Endothelial cell of umbilical vein (primary cell): ENCODE data around the gene TCF7L2. TPM values are rescaled to one million over a fixed set of nuclear protein-coding genes. Genes with fewer than 3 reads are reported as not detected.

Source experiments
- BruUV-seq: library from RNA; stranded (reverse); fragments of 400-500 nt; replicated peaks from 2 replicates; lab custom pipeline; 2021; lab: Mats Ljungman, UMichigan
- CTCF ChIA-PET: fragments of 300-600, 350-600 bp; sonication (Branson Sonifier 250); formaldehyde crosslinking; loops from one replicate; lab custom pipeline; 2021; ENCODE audit warnings: antibody characterized with exemption, inconsistent platforms; lab: Charles Lee
- POLR2A ChIA-PET: fragments of 300-600, 350-600 bp; sonication (Branson Sonifier 250); formaldehyde crosslinking; loops from one replicate; lab custom pipeline; 2021; ENCODE audit warnings: antibody characterized with exemption, inconsistent platforms; lab: Charles Lee
- DNase-seq: peaks from one replicate; pipeline ENCODE4 v3.0.0-alpha.2; 2011; ENCODE audit warnings: low read depth, low spot score
- FAIRE-seq: peaks from 2 replicates; lab custom pipeline; 2011; peaks lifted over from hg19 to GRCh38; lab: Jason Lieb, UNC
- H2AFZ ChIP-seq: 2 replicates; pipeline ENCODE4 v1.6.0; 2012; ENCODE audit warnings: low read depth, low read length, control low read depth, inconsistent platforms
- H3K27ac ChIP-seq: 2 replicates; pipeline ENCODE4 v1.5.1; 2011; ENCODE audit warnings: low read depth, mild to moderate bottlenecking, control low read depth, low read length, moderate library complexity; ENCODE audit not compliant: insufficient read depth
- H3K27me3 ChIP-seq, 2 experiments: 2 replicates each; pipeline versions ENCODE4 v1.6.0 to v1.6.1; 2011; ENCODE audit warnings: low read length in 2 of 2, mixed read lengths in 1 of 2; ENCODE audit not compliant: control insufficient read depth in 2 of 2, insufficient read depth in 2 of 2
- H3K36me3 ChIP-seq, 2 experiments: 2 replicates in 1 of 2; 3 replicates in 1 of 2; pipeline ENCODE4 v1.5.1; 2011; ENCODE audit warnings: low read length in 2 of 2, mild to moderate bottlenecking in 1 of 2, moderate library complexity in 1 of 2; ENCODE audit not compliant: control insufficient read depth in 2 of 2, insufficient read depth in 2 of 2; ENCODE audit errors: extremely low read depth in 1 of 2
- H3K4me1 ChIP-seq: 3 replicates; pipeline ENCODE4 v1.5.1; 2011; ENCODE audit warnings: mild to moderate bottlenecking, low read length; ENCODE audit not compliant: control insufficient read depth, insufficient read depth; ENCODE audit errors: extremely low read depth
- H3K4me2 ChIP-seq: 2 replicates; pipeline ENCODE4 v1.6.1; 2011; ENCODE audit warnings: low read length, control low read depth, mixed read lengths; ENCODE audit not compliant: insufficient read depth
- H3K4me3 ChIP-seq, 3 experiments: fragments of 200-600 bp in 1 of 3; sonication (generic), shearing (Covaris generic) in 1 of 3; replicated peaks in 1 of 3; 2 replicates each; pipeline ENCODE4 v1.5.1; 2011 to 2016; ENCODE audit warnings: control low read depth in 3 of 3, low read length in 3 of 3, mild to moderate bottlenecking in 2 of 3, inconsistent platforms in 1 of 3, low read depth in 1 of 3, moderate library complexity in 1 of 3; ENCODE audit not compliant: insufficient read depth in 1 of 3
- H3K79me2 ChIP-seq: 2 replicates; pipeline ENCODE4 v1.6.0; 2012; ENCODE audit warnings: low read length, inconsistent platforms; ENCODE audit not compliant: control insufficient read depth, insufficient read depth
- H3K9ac ChIP-seq: replicated peaks from 2 replicates; pipeline ENCODE3; 2011; ENCODE audit warnings: low read length, control low read depth; ENCODE audit not compliant: insufficient read depth; ENCODE audit errors: extremely low read depth
- H3K9me1 ChIP-seq: replicated peaks from 3 replicates; pipeline ENCODE4 v1.6.0; 2011; ENCODE audit warnings: mild to moderate bottlenecking, low read length; ENCODE audit not compliant: control insufficient read depth, insufficient read depth; ENCODE audit errors: extremely low read depth
- H3K9me3 ChIP-seq: replicated peaks from 2 replicates; pipeline ENCODE4 v1.5.1; 2012; ENCODE audit warnings: low read length, inconsistent platforms; ENCODE audit not compliant: control insufficient read depth, insufficient read depth
- H4K20me1 ChIP-seq: replicated peaks from 2 replicates; pipeline ENCODE3; 2011; ENCODE audit warnings: mild to moderate bottlenecking, low read length; ENCODE audit not compliant: control insufficient read depth, insufficient read depth; ENCODE audit errors: extremely low read depth
- EZH2 ChIP-seq: IDR thresholded peaks from 2 replicates; pipeline ENCODE4 v1.6.1; 2012; ENCODE audit warnings: borderline replicate concordance, low read depth, mild to moderate bottlenecking, moderate library complexity, low read length, inconsistent platforms; ENCODE audit not compliant: severe bottlenecking
- FOS ChIP-seq: IDR thresholded peaks from 2 replicates; pipeline ENCODE4 v1.6.1; 2011; ENCODE audit warnings: mild to moderate bottlenecking, low read length, moderate library complexity, borderline replicate concordance; ENCODE audit not compliant: insufficient read depth
- GATA2 ChIP-seq: IDR thresholded peaks from 2 replicates; pipeline ENCODE4 v1.7.0; 2011; ENCODE audit warnings: low read depth, mild to moderate bottlenecking, moderate library complexity, mixed read lengths, low read length; ENCODE audit not compliant: insufficient read length, insufficient read depth
- JUN ChIP-seq: IDR thresholded peaks from 2 replicates; pipeline ENCODE4 v1.6.1; 2011; ENCODE audit warnings: borderline replicate concordance, low read depth; ENCODE audit not compliant: insufficient read length, insufficient read depth
- MYC ChIP-seq: IDR thresholded peaks from one replicate; pipeline ENCODE4 v1.6.1; 2011; ENCODE audit warnings: mild to moderate bottlenecking, low read depth, low read length
- POLR2A ChIP-seq: IDR thresholded peaks from 2 replicates; pipeline ENCODE4 v1.6.1; 2012; ENCODE audit warnings: low read depth, mild to moderate bottlenecking, control low read depth, low read length
- POLR2AphosphoS5 ChIP-seq: IDR thresholded peaks from 2 replicates; pipeline ENCODE4 v1.6.1; 2012; ENCODE audit warnings: low read depth, mild to moderate bottlenecking, control low read depth, low read length, moderate library complexity; ENCODE audit not compliant: insufficient read depth
- dilution Hi-C: fragments of 300-500 bp; cut with MboI; formaldehyde crosslinking; loops from one replicate; pipeline ENCODE4 v1.15.0; 2019; ENCODE audit warnings: low sequenced_read_pairs; ENCODE audit not compliant: extremely low pct_ligation_motif_present
- intact Hi-C: fragments of 100-400 bp; cut with micrococcal nuclease; formaldehyde crosslinking; loops from one replicate; pipeline ENCODE4 v1.10.0; 2022
- polyA plus RNA-seq, 4 experiments: library from polyadenylated mRNA; depleted of rRNA in 3 of 4; stranded (reverse) in 3 of 4; unstranded in 1 of 4; fragments of >200 nt; gene quantifications; 2 replicates each; pipeline versions ENCODE4 v1.2.1 to v1.2.3, GENCODE V29; 2011 to 2012; ENCODE audit warnings: missing spikeins in 1 of 4
- total RNA-seq: library from RNA; stranded (reverse); gene quantifications from 2 replicates; pipeline ENCODE4 v1.2.3, GENCODE V29; 2021
- TF ChIP-seq, protein P1 (sequence below): IDR thresholded peaks from 2 replicates; pipeline ENCODE4 v1.6.1; 2011; ENCODE audit not compliant: insufficient read depth, insufficient read length
- TF ChIP-seq, protein P2 (sequence below), 2 donors: IDR thresholded peaks; 1 replicate in 1 of 2; 2 replicates in 1 of 2; pipeline ENCODE4 v1.5.1; 2011; ENCODE audit warnings: low read length in 2 of 2, mild to moderate bottlenecking in 2 of 2, moderate library complexity in 2 of 2, control low read depth in 1 of 2, inconsistent platforms in 1 of 2, low read depth in 1 of 2; ENCODE audit not compliant: insufficient read depth in 1 of 2; ENCODE audit errors: extremely low read depth in 1 of 2

The TCF7L2 gene
- total and polyA plus RNA-seq, 2 donors (not counting 3 experiments of a cell fraction or from before 2014, with no cell fraction given) = 9.9 to 21.8 TPM

DNA sequence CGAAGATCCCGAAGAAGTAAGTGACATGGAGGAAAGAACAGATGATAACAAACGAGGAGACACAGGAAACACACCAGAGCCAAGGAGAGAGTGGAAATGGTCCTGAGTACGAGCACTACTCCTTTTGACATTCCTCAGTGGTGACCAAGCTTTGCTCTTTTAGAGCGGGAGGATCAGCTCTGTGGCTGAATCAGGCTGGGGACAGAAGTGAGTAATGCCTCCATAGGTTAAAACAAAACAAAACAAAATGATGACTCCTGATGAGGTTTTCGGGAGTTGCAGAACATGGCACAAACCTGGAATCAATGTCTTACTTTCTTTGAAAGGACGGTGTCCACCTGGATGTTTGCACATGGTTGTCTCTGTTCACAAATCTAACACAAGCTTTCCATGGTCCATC lies 30.3 kb upstream of the TCF7L2 start:
- Histone ChIP-seq H3K36me3 (no peaks in the 10 kb centered on the region), H4K20me1 (no peaks in the 10 kb centered on the region), H3K27me3 (no peaks in the 10 kb centered on the region), H3K4me2 (peak overlapping the region; percentile 50), H3K9ac (no peak overlapping the region), H3K4me3 (no peak overlapping the region), H3K4me1 (peaks cover 8% of the 10 kb centered on the region), H3K9me3 (no peaks in the 10 kb centered on the region), H2AFZ (peak overlapping the region; percentile 75), H3K9me1 (no peaks in the 10 kb centered on the region), H3K27ac (no peak overlapping the region), H3K79me2 (no peaks in the 10 kb centered on the region)
- FAIRE-seq (peak; percentile 87), DNase-seq (peak; percentile 9)
- ChIA-PET CTCF (interaction anchor here (0.9 to 1.0 kb wide), 3 partner anchors 8 to 206 kb away, joined by 3 read pairs; no protein-coding TSS in a partner anchor), POLR2A (no interaction called here)
- no TSS peak for BruUV-seq
- dilution Hi-C loops = no loop called here
- TF ChIP-seq FOS = peak; percentile 62
- TF ChIP-seq, protein P1, sequence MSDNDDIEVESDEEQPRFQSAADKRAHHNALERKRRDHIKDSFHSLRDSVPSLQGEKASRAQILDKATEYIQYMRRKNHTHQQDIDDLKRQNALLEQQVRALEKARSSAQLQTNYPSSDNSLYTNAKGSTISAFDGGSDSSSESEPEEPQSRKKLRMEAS = no peak
- TF ChIP-seq POLR2AphosphoS5 = peak; percentile 28
- intact Hi-C loops = no loop called here

DNA sequence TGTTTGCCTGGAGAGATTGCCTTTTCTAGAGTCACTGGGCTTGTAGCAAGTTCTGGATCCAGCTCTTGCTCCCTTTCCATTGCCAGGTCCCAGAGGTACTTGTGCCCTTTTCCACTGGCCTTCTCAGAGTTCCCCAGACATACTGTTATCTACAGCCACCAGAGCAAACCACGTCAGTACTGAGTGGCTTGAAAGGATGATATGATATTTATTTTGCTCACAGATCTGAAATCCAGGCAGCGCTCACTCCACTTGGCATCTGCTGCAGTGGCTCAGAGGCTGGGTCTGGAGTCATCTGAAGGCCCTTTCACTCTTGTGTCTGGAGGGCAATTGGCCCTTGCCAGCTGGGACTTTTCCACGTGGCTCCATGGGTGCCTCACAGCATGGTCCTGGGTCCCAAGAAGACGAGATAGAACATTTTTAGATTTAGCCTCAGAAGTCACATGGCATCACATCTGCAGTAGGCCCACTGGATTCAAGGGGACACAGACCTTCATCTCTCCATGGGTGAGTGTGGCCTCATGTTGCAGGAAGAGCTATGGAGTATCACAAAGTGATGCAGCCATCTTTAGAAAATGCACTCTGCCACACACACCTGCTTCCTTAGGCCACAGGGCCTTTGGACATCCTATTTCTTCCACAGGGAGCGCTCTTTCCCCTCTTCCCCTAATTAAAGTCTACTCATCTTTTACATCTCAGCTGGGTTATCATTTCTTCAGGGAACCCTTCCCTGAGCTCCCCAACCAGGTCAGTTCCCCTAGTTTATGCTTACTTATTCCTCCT lies 22.9 kb upstream of the TCF7L2 start:
- no peak for TF ChIP-seq POLR2A
- TF ChIP-seq, protein P1 = no peak
- TF ChIP-seq, protein P2, sequence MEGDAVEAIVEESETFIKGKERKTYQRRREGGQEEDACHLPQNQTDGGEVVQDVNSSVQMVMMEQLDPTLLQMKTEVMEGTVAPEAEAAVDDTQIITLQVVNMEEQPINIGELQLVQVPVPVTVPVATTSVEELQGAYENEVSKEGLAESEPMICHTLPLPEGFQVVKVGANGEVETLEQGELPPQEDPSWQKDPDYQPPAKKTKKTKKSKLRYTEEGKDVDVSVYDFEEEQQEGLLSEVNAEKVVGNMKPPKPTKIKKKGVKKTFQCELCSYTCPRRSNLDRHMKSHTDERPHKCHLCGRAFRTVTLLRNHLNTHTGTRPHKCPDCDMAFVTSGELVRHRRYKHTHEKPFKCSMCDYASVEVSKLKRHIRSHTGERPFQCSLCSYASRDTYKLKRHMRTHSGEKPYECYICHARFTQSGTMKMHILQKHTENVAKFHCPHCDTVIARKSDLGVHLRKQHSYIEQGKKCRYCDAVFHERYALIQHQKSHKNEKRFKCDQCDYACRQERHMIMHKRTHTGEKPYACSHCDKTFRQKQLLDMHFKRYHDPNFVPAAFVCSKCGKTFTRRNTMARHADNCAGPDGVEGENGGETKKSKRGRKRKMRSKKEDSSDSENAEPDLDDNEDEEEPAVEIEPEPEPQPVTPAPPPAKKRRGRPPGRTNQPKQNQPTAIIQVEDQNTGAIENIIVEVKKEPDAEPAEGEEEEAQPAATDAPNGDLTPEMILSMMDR (IDR thresholded peaks at IDR 0.05; ENCODE audit: extremely low read depth in 1 of 2, insufficient read depth in 1 of 2, low read depth in 1 of 2, low read length in 2 of 2) = no peak
- no peak for TF ChIP-seq MYC
- TF ChIP-seq EZH2 = no peak
- TF ChIP-seq GATA2 = no peak
- no peak for TF ChIP-seq POLR2AphosphoS5
- no peak for TF ChIP-seq JUN
- TF ChIP-seq FOS = no peak
- H3K4me1 ChIP-seq = no peaks in the 10 kb centered on the region
- H3K27me3 ChIP-seq = no peaks in the 10 kb centered on the region
- POLR2A ChIA-PET = no interaction called here
- no peak overlapping the region for H2AFZ ChIP-seq
- CTCF ChIA-PET = interaction anchor here (0.9 to 1.4 kb wide), 3 partner anchors 8 to 458 kb away, joined by 3 to 4 read pairs (median 3); no protein-coding TSS in a partner anchor
- no peak overlapping the region for H3K27ac ChIP-seq
- H4K20me1 ChIP-seq = no peaks in the 10 kb centered on the region
- H3K9me3 ChIP-seq = no peaks in the 10 kb centered on the region
- H3K4me2 ChIP-seq = no peak overlapping the region
- dilution Hi-C loops = no loop called here
- H3K4me3 ChIP-seq = no peak overlapping the region
- no peaks in the 10 kb centered on the region for H3K9me1 ChIP-seq
- intact Hi-C loops = no loop called here
- no TSS peak for BruUV-seq
- H3K36me3 ChIP-seq = no peaks in the 10 kb centered on the region
- no peaks in the 10 kb centered on the region for H3K79me2 ChIP-seq
- no peak for FAIRE-seq
- no peak overlapping the region for H3K9ac ChIP-seq
- no peak for DNase-seq
